HUDEP-2 (cell line): ENCODE measurements around the gene MSRB3.

Experiments used
- DNase-seq, 76 experiments: peaks; one replicate each; lab custom pipeline; 2025; ENCODE audit not compliant: unreplicated experiment in 76 of 76; lab: John Stamatoyannopoulos, UW

Gene MSRB3

GRCh38 chr12:65492998-65493912 is 214.8 kb downstream of the MSRB3 start:
- no peak for DNase-seq

DNA sequence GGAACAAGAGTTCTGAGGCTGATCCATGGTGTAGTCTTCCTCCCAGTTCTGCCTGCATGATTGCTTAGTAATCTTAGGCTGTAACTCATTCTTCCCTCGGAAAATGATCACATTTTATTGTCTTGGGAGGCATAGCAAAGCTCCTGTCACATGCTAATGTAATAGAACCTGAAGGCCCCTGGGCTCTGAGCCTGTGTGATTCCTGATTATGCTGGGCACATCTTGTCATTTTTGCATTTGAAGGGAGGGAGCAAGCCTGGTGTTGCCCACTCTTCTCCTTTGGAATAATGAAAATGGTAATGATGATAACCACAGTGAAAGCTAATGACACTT is 215.4 kb downstream of the MSRB3 start:
- no peak for DNase-seq

GRCh38 chr12:65494537-65494936 is 216.1 kb downstream of the MSRB3 start:
- DNase-seq = no peak

- DNase-seq = peak in 4 of 76 experiments; percentile 3 to 8 (median 5)
Observed at GRCh38 chr12:65495233-65495632, 216.8 kb downstream of the MSRB3 start.

DNA sequence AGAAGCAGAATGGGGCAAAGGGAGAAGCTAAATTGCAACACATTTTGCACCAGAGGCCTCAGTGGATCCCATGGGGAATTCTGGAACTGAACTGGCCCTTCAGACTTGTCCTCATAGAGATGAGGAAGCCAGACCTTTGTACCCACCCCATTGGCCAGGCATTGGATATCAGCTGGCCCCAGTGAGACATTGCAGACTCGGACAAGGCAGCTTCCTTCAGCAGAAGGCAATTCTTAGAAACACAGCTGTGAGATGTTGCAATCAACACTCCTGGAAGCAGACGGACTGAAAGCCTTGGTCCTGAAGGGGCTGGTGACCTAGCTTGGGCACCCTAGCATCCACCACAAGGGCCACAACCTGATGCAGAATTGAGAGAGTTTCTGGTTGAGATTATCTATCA is 218.1 kb downstream of the MSRB3 start:
- no peak for DNase-seq

GRCh38 chr12:65497660-65498059 is 219.2 kb downstream of the MSRB3 start:
- DNase-seq = no peak

GRCh38 chr12:65499167-65499566 is 220.7 kb downstream of the MSRB3 start:
- no peak for DNase-seq

DNA sequence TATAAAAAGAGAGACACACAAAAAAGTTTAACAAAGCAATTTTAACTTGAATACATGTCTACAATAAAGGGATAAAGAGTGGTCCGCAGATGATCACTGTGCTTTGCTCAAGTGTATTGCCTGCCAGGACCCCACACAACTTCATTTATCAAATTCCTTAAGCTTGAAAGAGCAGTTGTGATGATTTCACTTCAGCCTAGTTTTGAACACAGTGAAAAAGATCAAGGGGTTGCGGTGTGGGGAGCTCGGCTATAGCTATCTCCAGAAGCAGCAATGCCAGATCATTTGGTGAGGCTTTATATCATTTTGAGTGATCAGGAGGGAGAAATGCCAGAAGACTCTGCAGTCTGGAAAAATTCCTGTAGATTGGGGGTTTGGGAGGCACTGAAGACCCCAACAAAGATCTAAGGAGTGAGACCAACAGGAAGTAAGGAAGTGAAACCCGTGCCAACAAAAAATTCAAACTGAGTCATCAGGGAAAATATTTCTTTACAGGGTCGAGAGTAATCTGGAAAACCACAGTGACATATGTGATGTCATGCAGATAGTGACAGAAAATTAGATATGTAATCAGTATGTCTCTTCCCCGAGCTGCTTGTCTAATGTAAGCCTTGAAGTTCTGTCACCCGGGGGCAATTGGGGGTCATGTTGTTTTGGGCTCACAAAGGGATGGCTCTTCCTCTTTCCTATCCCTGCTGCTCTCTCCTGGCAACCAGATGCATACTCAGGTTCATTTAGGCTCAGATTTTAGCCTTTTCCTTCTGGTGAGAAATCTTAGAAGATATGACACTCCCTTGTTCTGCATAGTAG is 221.8 kb downstream of the MSRB3 start:
- no peak for DNase-seq

DNA sequence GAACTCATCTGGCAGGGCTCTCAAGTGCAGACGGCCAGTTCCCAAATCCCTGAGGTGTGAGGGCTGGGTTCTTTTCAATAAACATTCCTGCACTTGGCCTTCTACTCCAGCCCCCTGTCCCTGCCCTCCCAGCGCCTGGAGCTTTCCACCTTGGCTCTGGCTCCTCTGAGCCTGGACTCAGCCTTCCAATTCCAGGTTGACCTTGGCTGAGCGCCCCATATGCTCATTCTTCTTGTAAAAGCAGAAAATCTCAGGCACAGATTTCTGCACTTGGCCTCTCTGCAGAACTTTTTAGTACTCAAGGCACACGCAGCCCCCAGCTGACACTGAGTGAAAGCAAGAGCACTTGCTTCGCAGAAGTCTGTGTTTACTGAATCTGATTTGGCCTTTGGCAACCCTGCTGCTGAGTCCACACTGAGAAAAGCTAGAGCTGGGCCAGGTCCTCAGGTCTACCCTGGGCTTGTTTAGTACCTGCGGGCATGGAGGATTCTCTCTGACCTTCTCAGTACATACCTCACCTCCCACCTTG is 222.7 kb downstream of the MSRB3 start:
- DNase-seq = no peak

GRCh38 chr12:65501935-65502334 is 223.5 kb downstream of the MSRB3 start:
- DNase-seq = no peak

DNA sequence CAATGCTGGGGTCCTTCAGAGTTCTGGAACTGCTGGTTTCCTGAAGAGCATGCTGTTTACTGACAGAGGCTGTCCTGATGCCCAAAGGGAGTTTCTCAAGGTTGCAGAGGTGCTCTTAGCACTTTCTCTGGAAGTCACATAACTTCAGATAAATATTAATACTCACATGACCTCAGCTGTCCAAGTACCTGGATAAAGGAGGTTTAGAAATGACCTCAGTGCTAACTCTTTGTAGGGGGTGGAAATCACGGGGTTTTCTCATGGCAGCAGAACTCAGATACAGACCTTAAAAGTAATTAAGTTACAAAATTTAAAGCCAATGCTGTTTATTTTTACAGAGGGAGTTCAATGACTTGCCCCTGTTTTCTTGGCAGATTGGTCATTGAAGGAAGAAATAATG is 225.9 kb downstream of the MSRB3 start:
- DNase-seq = no peak

DNA sequence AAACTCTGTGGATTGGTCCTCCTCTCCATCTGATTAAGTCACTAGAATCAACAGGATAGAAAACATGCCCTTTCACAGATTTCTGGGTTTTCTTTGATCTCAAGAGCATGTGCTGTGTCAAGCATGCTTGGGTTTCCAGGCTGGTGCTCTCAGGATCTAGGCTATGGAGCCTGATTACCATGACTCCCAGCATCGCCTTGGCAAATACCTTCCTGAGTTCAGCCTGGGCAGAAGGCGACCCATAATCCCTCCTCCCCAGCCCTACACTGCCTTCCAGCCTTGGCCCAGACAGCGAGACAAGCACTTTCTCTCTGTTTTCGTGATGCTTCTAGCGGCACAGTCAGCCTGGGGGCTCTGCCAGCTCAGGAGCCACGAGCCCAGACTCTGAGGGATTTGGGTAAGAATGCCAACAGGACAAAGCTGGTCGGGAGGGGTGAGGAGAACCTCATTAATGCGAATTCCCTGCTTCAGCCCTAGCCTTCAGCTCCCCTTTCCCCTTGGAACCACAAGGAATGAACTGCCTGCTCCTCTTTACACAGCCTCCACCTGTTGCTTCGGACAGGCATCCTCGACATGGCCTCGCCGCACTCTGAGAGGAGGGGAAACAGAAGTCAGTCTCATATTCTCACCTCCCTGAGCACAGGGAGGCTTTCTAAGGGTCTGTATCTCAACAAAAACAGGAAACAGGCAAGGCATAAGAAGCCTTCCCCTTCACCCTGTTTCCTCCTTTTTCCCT is 227.1 kb downstream of the MSRB3 start:
- no peak for DNase-seq

GRCh38 chr12:65508276-65509035 is 230.0 kb downstream of the MSRB3 start:
- no peak for DNase-seq

DNA sequence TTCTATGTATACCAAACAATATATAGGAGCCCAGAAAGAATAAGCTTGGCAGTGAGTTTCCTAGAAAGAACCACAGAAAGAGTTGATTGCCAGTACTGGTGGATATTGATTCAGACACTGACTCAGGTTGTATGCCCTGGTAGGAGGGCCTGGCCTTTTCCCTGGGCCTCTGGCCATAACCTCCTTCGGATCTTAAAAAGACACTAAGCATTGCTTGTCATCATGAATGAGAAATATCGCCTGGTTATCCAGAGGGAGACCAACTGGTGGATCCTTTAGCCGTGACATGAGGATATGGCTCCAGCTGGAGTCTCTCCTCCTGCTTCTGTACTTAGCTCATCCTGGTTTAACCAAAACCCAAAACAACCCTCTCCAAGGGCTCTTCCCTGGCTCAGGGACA is 231.5 kb downstream of the MSRB3 start:
- no peak for DNase-seq

DNA sequence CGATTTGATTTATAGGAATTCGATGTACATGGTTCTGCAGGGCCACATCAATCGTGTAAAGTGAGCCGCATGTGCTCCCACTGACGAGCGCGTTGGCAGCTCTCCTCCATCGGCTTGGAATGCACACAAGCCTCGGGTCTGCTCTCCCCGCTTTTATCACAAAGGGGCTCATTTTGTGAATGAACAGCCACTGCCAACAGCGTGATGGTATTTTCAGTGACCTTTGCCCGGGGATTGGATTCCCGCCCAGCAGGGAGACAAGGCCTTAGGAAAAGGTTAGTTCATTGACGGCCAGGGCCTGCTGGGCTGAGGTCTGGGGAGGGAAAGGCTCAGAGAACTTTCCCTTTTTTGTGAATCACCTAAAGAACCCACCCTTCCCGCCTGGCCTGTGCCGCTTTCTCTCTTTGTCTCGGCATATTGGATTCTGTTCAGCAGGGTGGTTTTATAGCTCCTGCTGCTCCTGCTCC is 232.1 kb downstream of the MSRB3 start:
- no peak for DNase-seq

DNA sequence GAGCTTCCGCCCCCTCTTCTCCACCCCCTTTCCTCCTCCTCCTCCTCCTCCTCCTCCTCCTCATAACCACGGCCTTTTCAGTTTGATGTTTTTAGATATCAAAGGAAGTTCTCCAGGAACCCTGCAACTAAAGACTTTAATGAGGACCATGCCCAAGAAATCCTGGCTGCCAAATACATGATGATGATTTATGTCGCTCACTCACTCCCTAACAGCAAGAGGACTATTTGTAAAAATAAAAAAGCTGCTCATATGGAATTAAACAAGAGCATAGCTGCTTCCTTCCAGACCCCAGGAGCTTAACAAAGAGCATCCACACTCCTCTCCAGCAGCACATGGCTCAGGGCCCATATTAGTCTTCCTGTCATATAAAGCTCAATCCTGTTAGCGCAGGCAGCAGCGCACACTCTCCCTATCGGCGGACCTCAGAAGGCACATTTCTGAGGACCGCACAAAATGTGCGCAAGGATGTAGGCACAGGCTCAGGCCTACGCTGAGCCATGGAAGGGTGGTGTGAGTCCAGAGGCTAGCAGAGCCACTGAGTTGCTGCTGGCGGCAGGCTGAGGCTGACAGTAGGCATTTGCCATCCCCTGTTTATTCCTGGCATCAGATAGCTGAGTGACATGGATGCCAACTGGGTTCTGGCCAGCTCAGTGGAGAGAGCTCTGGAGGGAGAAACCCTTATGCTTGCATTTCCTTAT is 232.8 kb downstream of the MSRB3 start:
- no peak for DNase-seq

DNA sequence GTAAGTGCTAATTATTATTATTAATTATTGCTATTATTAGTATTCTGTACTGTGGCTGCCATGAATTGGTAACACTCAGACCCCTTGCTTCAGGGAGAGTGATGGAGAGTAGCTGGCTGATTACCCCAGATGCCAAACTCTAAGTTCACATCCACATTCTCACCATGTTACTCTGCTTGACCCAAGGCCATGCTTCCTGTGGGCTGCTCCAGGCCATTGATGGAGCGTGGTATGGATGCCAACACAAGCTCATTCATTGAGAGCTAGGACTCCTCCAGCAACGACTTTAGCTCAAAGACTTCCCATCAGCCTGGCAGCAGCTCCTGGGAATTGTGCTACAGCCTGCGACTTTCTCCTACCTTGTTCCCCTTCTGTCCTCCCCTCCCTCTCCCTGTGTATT is 233.4 kb downstream of the MSRB3 start:
- DNase-seq = no peak
